Measurements from ENCODE around the gene TRIM65.

DNA sequence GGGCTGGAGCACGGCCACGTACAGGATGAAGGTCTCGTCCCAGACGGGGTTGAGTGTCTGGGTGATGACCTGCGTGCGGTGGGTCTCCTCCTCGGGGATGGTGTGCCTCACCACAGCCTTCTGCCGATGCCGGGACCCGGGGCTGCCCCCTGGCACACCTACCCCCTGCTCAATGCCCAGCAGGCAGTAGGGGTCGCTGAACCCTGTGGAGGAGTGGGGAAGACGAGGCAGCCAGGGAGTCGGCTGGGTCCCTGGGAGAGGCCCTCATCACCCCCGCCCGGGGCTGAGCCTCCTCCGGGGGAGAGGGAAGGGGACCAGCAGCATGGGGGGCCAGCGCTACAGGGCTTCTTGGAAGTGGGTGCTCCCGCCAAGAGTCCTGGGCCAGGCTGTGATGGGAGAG, 54.3 kb downstream of the TRIM65 start:
- TF ChIP-seq, protein P1, sequence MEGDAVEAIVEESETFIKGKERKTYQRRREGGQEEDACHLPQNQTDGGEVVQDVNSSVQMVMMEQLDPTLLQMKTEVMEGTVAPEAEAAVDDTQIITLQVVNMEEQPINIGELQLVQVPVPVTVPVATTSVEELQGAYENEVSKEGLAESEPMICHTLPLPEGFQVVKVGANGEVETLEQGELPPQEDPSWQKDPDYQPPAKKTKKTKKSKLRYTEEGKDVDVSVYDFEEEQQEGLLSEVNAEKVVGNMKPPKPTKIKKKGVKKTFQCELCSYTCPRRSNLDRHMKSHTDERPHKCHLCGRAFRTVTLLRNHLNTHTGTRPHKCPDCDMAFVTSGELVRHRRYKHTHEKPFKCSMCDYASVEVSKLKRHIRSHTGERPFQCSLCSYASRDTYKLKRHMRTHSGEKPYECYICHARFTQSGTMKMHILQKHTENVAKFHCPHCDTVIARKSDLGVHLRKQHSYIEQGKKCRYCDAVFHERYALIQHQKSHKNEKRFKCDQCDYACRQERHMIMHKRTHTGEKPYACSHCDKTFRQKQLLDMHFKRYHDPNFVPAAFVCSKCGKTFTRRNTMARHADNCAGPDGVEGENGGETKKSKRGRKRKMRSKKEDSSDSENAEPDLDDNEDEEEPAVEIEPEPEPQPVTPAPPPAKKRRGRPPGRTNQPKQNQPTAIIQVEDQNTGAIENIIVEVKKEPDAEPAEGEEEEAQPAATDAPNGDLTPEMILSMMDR (IDR thresholded peaks at IDR 0.05), result no peak
- no peak for TF ChIP-seq POLR2A (IDR thresholded peaks at IDR 0.05)

Data from right lobe of liver (tissue), 4 donors.